ENCODE measurements around the gene CNTN3. TPM values are rescaled to one million over a fixed set of nuclear protein-coding genes. Genes with fewer than 3 reads are reported as not detected.

The CNTN3 gene
- total RNA-seq, 4 donors from 2014 or later: 1.5 to 3.6 (median 2.3) TPM

DNA sequence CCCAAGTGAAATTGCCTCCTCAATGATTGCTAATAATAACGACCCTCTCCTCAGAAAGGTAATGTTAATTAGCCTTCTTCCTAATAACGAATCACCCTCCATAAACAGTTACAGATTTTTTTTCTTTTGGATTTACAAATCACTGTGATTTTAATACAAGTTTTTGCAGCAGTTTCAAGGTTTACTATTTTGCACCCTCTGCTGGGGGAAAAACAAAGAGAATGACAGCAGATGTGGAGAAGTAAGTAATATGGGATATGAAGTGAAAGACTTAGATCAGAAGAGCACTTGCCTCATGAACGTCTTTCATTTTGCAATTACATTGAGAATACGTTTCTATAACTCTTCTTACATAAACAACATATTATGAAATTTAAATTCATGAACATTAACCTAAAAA is 16.1 kb upstream of the CNTN3 start:
- 34 to 37% methylated on average over 4 of the region's 4 CpGs for WGBS, 2 donors
- no peak overlapping the region for H3K4me3 ChIP-seq

DNA sequence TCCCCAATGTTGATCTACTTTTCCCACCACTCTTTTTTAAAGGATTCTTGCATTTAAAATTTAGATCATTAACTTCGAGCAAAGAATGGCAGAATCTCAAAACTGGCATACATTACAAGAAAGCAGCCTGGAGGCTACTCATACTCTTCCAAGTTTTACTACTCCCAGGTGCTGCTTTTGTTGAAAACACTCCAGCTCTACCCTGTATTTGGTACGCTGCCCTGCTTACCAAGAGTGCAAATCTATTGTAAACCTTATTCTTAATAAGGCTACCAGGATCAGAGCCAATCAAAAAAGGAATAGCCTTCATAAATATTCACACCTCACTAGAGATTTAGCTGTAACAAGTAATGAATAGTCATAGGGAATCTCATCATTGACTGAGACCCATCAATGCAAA is 11.6 kb upstream of the CNTN3 start:
- no peaks in the 10 kb centered on the region for H3K9me3 ChIP-seq
- no peaks in the 10 kb centered on the region for H3K27me3 ChIP-seq
- no peak overlapping the region for H3K4me3 ChIP-seq
- no peaks in the 10 kb centered on the region for H3K36me3 ChIP-seq
- TF ChIP-seq EP300 (IDR thresholded peaks at IDR 0.05) (no peak), POLR2A (IDR thresholded peaks at IDR 0.05) (no peak)
- TF ChIP-seq, protein P1, sequence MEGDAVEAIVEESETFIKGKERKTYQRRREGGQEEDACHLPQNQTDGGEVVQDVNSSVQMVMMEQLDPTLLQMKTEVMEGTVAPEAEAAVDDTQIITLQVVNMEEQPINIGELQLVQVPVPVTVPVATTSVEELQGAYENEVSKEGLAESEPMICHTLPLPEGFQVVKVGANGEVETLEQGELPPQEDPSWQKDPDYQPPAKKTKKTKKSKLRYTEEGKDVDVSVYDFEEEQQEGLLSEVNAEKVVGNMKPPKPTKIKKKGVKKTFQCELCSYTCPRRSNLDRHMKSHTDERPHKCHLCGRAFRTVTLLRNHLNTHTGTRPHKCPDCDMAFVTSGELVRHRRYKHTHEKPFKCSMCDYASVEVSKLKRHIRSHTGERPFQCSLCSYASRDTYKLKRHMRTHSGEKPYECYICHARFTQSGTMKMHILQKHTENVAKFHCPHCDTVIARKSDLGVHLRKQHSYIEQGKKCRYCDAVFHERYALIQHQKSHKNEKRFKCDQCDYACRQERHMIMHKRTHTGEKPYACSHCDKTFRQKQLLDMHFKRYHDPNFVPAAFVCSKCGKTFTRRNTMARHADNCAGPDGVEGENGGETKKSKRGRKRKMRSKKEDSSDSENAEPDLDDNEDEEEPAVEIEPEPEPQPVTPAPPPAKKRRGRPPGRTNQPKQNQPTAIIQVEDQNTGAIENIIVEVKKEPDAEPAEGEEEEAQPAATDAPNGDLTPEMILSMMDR (IDR thresholded peaks at IDR 0.05): no peak
- no peak for DNase-seq (ENCODE audit: low spot score in 2 of 2)
- WGBS, 2 donors: 80 to 81% methylated on average over 2 of the region's 2 CpGs
- no peaks in the 10 kb centered on the region for H3K4me1 ChIP-seq
- H3K27ac ChIP-seq: no peak overlapping the region

More for the DNA sequence above, 16.1 kb upstream of the CNTN3 start:
- no peaks in the 10 kb centered on the region for H3K27me3 ChIP-seq
- no peak overlapping the region for H3K27ac ChIP-seq
- no peak for TF ChIP-seq EP300 (IDR thresholded peaks at IDR 0.05)
- TF ChIP-seq, protein P1 (IDR thresholded peaks at IDR 0.05): peak in 3 of 5 experiments; percentile 11 to 44 (median 36)
- no peaks in the 10 kb centered on the region for H3K36me3 ChIP-seq
- H3K4me1 ChIP-seq: no peaks in the 10 kb centered on the region
- H3K9me3 ChIP-seq: no peaks in the 10 kb centered on the region
- DNase-seq (ENCODE audit: low spot score in 2 of 2): peak in 1 of 2 donors; percentile 43

GRCh38 chr3:74624301-74624700 is 9.8 kb upstream of the CNTN3 start:
- H3K4me3 ChIP-seq: no peak overlapping the region
- WGBS, 2 donors: 58 to 64% methylated on average over 3 of the region's 3 CpGs
- H3K27me3 ChIP-seq: no peaks in the 10 kb centered on the region
- H3K27ac ChIP-seq: no peak overlapping the region
- DNase-seq (ENCODE audit: low spot score in 2 of 2): no peak
- TF ChIP-seq EP300 (IDR thresholded peaks at IDR 0.05) (no peak), POLR2A (IDR thresholded peaks at IDR 0.05) (no peak)
- TF ChIP-seq, protein P1 (IDR thresholded peaks at IDR 0.05): no peak
- no peaks in the 10 kb centered on the region for H3K4me1 ChIP-seq
- no peaks in the 10 kb centered on the region for H3K9me3 ChIP-seq
- H3K36me3 ChIP-seq: no peaks in the 10 kb centered on the region

DNA sequence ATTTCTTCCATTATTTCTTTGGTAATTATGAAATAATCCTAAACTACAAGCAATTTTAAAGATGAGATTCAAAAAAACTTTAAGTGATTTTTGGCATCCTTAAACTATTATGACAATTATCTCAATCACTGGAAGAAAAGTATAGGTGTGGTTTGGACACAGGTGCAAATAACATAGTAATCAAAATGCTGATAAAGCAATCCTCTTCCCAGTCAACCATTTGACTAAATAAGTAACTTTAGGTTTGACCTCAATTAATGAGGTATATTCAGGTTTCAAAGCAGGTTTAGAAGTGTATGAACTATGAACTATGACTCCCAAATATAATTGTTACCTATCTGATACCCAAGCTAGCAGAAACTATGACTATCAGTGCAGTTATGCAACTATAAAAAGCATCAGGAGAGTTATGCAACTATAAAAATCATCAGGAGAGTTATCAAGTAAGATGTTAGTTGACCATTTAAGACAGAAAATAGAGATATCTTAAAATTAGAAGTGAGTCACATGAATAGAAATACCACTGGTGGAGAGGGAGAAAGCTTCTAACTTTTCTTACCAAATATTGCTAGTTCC is 8.9 kb upstream of the CNTN3 start:
- H3K4me3 ChIP-seq: no peak overlapping the region
- no peak overlapping the region for H3K27ac ChIP-seq
- no peaks in the 10 kb centered on the region for H3K36me3 ChIP-seq
- no peak for TF ChIP-seq EP300 (IDR thresholded peaks at IDR 0.05)
- no peak for TF ChIP-seq POLR2A (IDR thresholded peaks at IDR 0.05)
- TF ChIP-seq, protein P1 (IDR thresholded peaks at IDR 0.05): no peak
- H3K4me1 ChIP-seq: no peaks in the 10 kb centered on the region
- DNase-seq (ENCODE audit: low spot score in 2 of 2): no peak
- H3K9me3 ChIP-seq: no peaks in the 10 kb centered on the region
- no peaks in the 10 kb centered on the region for H3K27me3 ChIP-seq

DNA sequence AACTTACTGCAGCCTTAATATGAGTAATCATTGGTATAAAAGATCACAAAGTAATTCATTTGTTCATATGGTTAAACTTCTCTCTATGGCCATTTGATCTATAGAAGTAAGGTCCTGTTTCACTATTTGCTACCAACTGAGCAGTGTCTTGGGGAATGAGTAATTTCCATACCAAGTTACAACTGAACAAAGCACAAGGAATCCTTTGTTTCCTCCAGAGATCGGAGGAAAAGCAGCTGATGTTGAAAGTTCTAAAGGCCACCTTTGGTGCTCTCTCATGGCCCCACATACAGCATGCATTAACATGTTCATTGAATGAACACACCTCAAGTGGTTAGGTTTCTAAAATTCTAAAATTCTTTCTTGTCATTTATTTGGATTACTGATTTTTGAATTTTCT is 7.1 kb upstream of the CNTN3 start:
- Histone ChIP-seq H3K27ac (no peak overlapping the region), H3K27me3 (no peaks in the 10 kb centered on the region), H3K36me3 (no peaks in the 10 kb centered on the region), H3K4me3 (no peak overlapping the region), H3K4me1 (no peaks in the 10 kb centered on the region), H3K9me3 (no peaks in the 10 kb centered on the region)
- DNase-seq (ENCODE audit: low spot score in 2 of 2): no peak
- 51 to 52% methylated on average over 1 of the region's 1 CpG for WGBS, 2 donors
- TF ChIP-seq EP300 (IDR thresholded peaks at IDR 0.05): no peak

DNA sequence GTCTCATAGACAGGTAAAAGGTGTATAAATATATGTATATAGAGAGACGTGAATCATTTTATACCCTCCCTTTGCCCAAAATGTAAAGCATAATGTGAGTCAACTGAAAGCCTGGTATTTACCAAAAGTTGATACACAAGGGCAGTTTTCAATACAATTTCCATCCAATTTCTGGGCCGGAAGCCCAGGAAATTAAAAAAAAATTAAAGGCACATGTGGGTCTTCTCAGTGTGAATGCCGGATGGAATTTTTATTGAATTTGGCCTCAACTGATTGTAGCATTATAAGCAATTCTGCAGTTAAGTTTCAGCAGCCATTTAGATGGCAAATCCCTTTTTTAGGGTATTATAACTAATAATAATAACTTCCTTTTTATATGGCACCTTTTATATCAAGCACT is 3.3 kb upstream of the CNTN3 start:
- peaks cover 0 to 8% (median 0%) of the 10 kb centered on the region in 4 donors for H3K4me1 ChIP-seq
- no peak for TF ChIP-seq EP300 (IDR thresholded peaks at IDR 0.05)
- no peak for TF ChIP-seq POLR2A (IDR thresholded peaks at IDR 0.05)
- TF ChIP-seq, protein P1 (IDR thresholded peaks at IDR 0.05): no peak
- no peak for DNase-seq (ENCODE audit: low spot score in 2 of 2)
- no peaks in the 10 kb centered on the region for H3K9me3 ChIP-seq
- H3K27me3 ChIP-seq: peaks cover 0 to 9% of the 10 kb centered on the region in 2 donors
- 32 to 36% methylated on average over 3 of the region's 3 CpGs for WGBS, 2 donors
- no peak overlapping the region for H3K4me3 ChIP-seq
- no peak overlapping the region for H3K27ac ChIP-seq
- no peaks in the 10 kb centered on the region for H3K36me3 ChIP-seq
